GM19452 (cell line): Measurements from ENCODE around the gene CAPZA2.
"Not testable (repeated sequence)": the region's sequence is repeated elsewhere in the genome, so short reads cannot be mapped to it uniquely, and the experiment has no call there.

Experiments used
- ATAC-seq: cut with Tn5 transposase; IDR thresholded peaks from one replicate; pipeline ENCODE4 v1.9.1; 2021; ENCODE audit not compliant: unreplicated experiment

Gene CAPZA2

DNA sequence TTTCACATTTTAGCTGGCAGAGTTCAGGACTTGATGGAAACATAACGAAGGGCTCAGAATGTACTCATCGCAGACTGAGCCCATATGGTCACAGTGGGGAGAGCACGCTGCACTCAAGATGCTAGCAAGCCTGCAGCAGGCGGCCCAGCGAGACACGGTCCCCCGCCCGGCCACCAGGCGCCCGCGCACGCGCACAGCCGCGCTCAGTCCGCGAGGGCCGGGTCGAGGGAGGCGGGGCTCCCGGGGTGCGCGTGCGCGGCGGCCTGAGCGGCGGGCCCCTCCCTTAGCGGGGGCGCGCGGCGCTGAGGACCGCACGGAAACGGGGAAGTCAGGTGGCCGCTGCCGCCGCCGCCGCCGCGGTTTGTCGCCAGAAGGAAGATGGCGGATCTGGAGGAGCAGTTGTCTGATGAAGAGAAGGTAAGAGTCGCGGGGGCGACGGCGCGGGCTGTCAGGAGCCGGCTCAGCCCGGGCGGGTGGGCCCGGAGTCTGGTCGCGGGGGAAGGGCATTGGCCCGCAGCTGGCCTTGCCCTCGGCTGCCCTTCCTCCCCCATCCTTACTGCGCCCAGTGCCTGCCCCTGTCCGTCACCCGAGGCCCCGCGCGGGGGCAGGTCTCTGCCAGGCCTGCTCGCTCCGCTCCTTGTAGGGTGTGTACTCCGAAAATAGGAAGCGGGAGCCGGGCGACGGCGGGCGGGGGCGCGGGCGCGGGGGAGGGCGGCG, at the start of gene CAPZA2:
TSS of gene CAPZA2 (plus strand) at position 354 of the 717 bp plus-strand sequence. CDS start at position 379, 25 bp downstream.
- peak; percentile 91 for ATAC-seq

DNA sequence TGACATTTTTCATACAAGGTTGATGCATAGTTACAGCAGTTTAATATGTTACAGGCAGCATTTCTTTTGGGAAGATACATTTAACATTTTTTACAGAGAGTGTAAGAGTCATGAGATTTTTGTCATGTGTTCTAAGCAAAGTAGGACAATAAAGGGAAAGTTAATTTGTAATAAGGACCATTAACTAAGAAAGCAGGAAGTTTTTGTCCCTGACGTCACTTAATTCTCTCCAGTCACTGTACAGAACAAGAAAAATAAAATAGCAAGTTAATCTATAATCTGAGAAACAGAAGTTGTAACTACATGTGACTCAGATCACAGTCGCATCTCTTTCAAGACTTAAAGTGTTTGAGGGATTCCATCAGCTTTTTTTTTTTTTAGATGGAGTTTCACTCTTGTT, 49.5 kb upstream of the CAPZA2 start:
- ATAC-seq = no peak

DNA sequence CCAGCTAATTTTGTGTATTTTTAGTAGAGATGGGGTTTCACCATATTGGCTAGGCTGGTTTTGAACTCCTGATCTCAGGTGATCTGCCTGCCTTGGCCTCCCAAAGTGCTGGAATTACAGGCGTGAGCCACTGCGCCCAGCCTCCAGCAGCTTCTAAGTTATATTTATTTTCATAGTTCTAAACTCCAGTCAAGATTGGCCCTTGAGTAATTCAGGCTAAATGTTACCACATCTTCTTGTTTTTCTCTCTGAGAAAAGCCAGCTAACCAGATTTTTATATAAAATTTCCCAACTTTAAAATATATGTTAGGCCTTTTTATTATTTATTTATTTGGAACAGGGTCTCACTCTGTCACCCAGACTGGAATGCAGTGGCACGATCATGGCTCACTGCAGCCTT, 49.0 kb upstream of the CAPZA2 start:
- ATAC-seq = not testable (repeated sequence)

DNA sequence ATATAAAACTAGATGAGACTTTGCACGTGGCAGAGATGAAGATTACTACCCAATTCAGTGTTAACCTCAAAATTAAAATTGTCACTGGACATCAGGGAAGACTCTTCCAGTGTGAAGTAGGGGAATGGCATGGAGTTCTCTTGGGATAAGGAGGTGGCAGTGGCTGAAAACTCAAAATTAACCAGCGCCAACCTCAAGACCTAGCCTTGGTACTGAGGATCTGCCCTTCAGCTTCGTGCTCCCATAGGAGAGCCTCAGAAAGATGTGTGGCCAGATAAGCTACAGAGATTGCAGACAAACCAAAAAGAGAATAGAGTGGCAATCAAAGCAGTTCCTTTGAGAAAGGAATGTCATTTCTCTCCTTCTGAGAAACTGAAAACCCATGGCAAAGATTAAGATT, 47.3 kb upstream of the CAPZA2 start:
- no peak for ATAC-seq

DNA sequence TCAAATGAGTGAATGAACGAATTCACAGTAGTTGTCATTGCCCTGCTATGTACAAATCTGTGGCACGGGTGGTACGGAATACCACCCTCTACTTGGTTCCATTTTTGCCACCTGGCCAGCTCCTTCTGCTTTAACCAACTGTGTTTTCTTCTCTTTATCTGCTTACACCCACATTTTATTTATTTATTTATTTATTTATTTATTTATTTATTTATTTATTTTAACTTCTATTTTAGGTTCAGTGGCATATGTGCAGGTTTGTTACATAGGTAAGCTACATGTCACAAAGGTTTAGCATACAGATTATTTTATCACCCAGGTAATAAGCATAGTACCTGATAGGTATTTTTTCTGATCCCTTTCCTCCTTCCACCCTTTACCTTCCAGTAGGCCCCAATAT, 42.2 kb upstream of the CAPZA2 start:
- ATAC-seq = no peak

DNA sequence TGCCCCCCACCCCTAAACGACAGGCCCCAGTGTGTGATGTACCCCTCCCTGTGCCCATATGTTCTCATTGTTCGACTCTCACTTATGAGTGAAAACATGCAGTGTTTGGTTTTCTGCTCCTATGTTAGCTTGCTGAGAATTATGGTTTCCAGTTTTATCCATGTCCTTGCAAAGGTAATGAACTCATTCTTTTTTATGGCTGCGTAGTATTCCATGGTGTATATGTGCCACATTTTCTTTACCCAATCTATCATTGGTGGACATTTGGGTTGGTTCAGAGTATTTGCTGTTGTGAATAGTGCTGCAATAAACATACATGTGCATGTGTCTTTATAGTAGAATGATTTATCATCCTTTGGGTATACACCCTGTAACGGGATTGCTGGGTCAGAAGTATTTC, 40.7 kb upstream of the CAPZA2 start:
- not testable (repeated sequence) for ATAC-seq

DNA sequence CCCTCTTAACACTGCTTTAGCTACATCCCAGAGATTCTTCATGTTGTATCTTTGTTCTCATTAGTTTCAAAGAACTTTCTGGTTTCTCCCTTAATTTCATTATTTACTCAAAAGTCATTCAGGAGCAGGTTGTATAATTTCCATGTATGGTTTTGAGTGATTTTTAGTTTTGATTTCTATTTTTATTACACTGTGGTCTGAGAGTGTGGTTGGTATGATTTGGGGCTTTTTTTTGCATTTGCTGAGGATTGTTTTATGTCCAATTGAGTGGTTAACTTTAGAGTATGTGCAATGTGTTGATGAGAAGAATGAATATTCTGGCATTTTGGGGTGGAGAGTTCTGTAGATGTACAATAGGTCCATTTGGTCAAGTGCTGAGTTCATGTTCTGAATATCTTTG, 37.9 kb upstream of the CAPZA2 start:
- no peak for ATAC-seq

DNA sequence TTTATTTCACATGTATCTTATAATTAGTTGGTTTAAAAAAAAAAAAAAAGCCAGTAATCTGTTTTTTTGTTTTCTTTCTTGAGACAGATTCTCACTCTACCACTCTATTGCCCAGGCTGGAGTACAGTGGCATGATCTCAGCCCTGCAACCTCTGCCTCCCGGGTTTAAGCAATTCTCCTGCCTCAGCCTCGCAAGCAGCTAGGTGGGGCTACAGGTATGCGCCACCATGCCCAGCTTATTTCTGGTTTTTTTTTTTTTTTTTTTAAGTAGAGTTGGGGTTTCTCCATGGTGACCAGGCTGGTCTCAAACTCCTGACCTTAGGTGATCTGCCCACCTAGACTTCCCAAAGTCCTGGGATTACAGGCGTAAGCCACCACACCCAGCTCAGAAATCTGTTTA, 34.1 kb upstream of the CAPZA2 start:
- no peak for ATAC-seq

DNA sequence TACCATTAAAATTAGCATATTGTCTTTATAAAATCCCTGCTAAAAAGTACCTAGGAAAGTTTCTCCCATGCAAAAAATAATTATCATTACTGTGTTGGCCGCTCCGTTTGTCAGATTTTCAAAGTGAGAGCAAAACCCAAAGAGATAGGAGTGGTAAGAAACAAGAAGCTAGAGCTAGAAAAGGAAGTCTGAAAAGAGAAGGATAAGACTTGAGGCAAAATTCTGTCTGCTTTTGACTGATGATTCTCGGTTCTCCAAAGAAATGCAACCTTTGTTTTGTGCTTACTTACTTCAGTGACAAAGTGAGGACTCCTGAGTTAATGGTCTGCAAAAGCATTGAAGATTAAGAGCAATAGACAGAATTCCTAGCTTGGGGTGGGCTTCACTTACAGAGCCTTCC, 33.3 kb upstream of the CAPZA2 start:
- no peak for ATAC-seq

DNA sequence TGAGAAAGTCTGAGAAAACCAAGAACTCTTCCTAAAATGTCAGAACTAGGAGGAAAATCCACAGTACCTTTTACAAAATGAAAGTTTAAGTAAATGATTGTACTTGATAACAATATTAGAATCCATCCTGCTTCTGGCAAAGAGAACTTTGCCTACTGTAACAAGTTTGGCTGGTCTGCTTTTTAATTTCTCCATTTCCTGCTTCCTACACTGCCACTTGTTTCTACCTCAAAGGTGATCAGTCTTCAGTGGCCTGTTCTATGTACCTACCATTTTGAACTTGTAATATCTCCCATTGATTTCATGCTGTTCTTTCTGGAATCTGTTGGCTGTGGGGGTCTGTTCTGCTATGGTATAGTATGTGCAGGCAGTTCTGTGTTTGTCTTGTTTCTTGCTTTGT, 32.9 kb upstream of the CAPZA2 start:
- ATAC-seq = no peak

DNA sequence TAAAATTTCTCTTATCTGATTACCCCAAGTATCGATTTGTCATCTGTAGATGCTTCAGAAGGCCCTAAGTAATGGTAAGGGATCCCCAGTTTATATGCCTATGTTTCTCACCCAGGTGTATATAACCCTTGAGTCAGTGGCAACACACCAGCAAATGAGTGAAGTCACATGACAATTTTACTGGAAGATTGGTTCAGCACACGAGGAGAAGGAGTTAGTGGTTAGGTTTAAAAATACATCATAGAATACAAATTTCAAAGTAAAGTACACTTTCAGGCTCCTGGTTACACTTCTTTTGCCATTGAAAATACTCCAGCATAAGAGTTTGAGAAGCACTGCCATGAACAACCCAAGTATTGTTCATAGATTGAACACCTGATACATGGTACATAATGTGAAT, 29.7 kb upstream of the CAPZA2 start:
- no peak for ATAC-seq

DNA sequence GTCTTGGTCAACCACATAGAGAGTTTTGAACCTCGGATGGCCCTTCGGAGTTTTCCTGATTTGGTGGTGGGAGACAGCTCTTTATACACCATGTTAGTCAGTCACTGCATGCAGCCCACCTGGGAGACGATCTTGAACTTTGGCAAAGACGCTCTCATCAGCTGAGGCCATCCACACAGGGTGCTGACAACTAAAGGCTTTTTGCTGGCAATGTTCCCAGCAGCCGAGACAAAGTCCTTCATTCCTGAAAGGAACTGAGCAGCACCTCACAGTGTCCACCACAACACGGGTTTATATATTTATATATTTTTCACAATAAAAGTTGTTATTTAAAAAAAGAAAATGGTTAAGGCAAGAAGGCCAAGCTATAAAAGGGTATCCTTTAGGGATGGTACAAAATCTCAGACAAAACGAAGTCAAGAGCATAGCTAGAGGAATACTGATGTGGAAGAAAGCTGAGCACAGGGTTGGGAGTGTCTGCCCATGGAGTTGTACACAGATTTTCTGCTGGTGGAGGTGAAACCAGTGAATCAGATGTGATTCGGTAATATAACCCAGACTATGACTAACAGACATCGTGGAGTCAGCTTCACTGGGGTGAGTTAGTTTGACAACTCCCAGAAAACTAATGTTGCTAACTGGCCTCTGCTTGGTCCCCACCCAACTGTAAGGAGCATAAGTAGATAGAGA, 27.4 kb upstream of the CAPZA2 start:
- no peak for ATAC-seq

DNA sequence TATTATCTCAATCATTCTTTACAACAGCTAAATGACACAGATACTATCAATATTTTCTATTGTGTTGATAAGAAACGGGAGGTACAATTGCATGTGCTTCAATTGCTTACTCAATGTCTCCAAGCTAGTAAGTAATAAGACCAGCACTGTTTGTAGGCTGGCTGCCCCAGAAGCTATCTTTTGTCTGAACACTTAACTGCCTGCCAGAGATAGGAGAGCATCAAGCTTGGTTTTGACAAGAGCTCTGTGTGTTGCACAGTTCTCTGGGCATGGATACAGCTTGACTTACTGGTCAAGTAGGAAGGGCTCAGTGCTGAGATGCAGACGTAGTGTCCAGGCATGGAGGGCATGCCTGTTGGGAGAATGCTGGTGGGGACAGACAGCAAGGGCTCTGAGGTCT, 26.3 kb upstream of the CAPZA2 start:
- ATAC-seq = no peak

DNA sequence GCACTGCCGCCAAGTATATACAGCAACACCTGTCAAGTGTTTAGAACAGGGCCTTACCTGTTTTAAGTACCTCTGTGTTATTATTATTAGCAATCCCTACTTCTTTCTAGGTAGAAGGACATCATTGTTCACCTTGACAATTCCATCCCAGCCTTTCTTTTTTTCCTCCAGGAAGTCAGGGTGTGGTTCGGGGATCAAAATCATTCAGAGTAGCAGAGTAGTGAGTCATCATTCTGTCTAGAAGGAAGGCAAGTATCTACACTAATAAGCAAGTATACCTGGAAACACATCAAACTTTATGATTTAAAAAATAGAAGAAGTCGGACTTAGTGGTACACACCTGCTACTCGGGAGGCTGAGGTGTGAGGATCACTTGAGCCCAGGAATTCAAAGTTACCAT, 25.5 kb upstream of the CAPZA2 start:
- no peak for ATAC-seq

DNA sequence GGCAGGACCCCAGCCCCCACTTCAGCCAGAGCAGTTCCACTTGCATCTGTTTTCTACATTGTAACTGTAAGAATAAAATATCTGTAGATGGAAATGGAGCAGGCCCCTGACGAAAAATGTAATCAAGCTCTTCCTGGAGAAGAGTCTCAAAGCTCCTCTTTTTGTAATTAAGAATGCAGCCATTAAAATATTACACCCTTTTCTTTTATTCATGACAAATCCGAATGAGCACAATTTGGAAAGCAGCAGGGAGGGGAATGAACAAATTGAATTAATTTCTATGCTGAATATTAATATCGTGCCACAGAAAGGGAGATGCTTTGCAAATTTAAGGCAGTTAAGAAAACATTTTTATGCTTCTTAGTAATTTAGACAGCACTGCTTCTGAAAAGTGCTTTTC, 24.8 kb upstream of the CAPZA2 start:
- no peak for ATAC-seq

DNA sequence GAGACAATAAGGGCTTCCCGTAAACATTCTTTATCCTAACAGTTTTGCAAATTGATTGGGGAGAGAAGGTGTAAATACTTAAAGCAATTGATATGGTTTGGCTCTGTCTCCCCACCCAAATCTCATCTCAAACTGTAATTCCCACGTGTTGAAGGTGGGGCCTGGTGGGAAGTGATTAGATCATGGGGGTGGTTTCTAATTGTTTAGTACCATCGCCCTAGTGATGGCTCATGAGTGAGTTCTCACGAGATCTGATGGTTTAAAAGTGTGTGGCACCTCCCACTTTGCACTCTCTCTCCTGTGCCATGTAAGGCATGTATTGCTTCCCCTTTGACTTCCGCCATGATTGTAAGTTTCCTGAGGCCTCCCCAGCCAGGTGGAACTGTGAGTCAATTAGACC, 22.1 kb upstream of the CAPZA2 start:
- no peak for ATAC-seq

DNA sequence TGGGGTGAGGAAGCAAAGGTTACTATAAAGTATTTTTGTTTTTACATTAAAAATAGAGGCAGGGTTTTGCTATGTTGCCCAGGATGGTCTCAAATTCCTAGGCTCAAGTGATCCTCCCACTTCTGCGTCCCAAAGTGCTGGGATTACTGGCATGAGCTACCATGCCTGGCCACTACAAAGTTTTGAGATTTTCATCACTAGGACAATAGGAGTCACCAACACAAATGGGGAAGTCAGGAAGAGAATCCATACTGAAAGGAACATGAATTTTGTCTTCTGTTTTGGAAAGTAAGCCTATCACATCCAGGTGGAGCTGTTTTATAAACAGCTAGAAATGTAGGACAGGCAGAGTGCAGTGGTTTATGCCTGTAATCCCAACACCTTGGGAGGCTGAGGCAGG, 20.0 kb upstream of the CAPZA2 start:
- ATAC-seq = no peak

DNA sequence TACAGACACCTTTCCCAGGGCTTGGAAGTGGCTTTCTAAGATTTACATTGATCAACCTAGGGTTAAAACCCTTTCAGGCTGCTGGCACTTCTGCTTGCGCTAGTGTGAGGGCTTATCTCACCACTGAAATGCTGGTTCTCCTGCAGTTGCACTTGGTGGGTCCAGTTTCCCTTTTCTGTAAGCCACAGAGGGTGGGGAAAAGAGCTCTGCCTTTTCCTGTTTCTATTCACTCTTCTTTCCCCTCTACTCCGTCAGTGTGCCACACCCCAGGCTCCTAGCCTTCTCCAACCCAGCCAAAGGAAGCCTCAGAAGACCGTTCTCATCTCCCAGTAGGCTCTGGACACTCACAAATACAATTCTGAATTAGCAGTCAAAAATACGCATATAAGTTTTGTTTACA, 19.0 kb upstream of the CAPZA2 start:
- no peak for ATAC-seq

DNA sequence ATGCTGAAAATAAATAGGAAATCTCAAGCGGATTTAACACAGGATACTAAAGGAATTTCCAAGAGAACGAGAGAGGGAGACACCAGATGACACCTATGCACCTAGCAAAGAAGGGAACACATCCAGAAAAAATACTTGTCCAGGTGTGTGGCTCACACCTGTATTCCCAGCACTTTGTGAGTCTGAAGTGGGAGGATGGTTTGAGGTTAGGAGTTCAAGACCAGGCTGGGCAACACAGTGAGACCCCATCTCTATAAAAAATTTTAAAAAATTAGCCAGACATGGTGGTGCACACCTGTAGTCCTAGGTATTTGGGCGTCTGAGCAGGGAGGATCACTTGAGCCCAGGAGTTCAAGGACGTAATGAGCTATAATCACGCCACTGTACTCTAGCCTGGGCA, 11.2 kb upstream of the CAPZA2 start:
- no peak for ATAC-seq

DNA sequence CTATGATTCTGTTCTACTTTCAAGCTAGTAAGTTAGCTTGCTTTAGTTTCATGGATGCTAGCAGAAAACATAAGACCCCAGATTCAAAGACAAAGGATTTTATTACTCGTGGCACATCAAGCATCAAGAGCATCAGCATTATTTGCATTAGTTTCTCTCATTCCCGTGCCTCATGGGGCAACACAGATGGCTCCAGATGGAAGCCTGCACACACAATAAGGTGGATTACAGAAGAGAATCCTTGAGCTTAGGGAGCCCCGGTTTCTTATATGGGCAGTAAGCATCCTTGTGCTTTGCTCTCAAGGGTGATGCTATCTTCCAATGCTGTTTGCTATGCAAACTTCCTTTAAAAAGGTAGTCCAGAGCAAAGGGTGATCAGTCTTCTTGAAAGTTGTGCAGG, 10.7 kb upstream of the CAPZA2 start:
- no peak for ATAC-seq

DNA sequence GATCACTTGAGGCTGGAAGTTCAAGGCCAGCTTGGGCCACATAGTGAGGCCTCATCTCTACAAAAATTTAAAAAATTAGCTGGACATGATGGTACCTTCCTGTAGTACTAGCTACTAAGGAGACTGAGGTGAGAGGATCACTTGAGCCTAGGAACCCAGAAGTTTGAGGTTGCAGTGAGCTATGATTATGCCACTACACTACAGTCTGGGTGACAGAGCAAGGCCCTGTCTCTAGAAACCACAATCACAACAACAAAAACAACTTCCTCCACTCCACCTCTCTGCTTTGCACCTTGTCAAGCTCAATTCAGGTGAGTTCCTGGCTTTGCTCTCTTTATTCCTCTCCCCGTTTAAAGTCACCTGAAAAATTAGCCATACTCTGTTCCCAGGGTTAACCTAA, 8.3 kb upstream of the CAPZA2 start:
- no peak for ATAC-seq

DNA sequence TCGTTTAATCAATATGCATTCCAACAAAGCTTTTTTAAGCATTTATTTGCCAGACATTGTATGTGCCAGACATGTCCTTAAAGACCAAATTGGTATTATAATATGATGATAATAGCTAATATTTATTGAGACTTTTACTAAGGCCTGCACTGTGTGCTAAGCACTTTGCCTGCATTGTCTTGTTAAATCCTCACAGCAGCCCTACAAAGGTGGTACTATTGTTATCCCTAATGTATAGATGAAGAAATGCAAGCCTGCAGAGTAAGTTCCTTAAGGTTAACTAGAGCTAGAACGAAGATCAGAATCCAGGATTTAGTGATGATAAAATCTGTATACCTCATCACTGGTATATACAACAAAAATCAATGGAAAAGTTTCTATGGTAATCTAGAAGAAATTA, 5.3 kb upstream of the CAPZA2 start:
- ATAC-seq = no peak

DNA sequence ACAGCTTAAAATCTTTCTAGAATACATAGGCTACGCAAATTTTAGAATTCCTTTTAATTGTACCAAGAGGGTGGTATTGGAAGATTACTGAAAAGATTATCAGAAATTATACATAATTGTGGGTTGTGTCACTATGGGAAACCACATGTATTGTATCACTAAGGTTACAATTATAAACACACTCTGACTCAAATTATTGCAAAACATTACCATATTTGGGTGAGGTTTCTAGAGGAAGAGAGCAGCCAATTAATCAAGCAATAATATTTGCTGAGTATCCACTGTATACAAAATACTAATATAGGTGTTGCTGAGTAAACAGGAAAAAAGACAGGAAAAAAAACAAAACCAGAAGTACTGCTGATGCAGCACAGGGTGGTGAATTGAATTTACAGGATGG, 3.1 kb upstream of the CAPZA2 start:
- no peak for ATAC-seq
